Bone marrow (tissue), 2 donors: ENCODE data around the gene PIK3AP1.
"Not testable (repeated sequence)": the region's sequence is repeated elsewhere in the genome, so short reads cannot be mapped to it uniquely, and the experiment has no call there.

Source experiments
- DNase-seq, 2 donors: peaks; one replicate each; lab custom pipeline; 2025; lab: John Stamatoyannopoulos, UW

PIK3AP1 gene

DNA sequence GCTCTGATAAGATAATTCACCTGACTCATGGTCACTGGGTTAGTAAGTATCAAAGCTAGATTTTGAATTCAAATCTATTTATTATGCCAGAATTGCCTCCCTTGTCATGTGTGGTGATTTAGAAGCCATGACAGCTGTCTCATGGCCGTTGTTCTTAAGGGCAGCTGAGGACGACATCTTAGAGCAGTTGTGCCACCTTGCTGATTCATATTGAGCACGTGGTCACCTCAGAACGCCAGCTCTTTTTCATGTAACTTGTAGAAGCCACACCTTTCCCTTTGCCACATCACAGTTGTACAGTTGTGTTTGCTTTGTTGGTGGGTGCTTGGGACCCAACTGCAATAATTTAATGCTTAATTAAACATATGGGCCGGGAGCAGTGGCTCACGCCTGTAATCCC, 4.3 kb upstream of the PIK3AP1 start:
- no peak for DNase-seq

DNA sequence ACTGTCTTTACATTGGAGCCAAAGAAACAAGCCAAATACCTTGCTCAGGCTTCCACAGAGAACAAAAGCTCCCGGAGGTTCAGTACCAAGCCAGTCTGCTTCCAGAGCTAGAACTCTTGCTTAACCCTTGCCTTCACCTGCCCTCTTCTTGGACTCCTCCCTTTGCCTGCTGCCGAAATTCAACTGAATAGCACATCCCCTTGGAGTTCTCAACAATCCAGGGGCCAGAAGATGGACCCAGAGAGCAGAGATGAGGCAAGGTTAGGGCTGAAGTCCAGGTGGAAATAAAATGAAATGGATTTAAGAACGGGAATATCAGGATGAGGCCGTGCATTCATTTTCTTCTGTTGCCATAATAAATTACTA, 876 bp upstream of the PIK3AP1 start:
- DNase-seq = no peak

DNA sequence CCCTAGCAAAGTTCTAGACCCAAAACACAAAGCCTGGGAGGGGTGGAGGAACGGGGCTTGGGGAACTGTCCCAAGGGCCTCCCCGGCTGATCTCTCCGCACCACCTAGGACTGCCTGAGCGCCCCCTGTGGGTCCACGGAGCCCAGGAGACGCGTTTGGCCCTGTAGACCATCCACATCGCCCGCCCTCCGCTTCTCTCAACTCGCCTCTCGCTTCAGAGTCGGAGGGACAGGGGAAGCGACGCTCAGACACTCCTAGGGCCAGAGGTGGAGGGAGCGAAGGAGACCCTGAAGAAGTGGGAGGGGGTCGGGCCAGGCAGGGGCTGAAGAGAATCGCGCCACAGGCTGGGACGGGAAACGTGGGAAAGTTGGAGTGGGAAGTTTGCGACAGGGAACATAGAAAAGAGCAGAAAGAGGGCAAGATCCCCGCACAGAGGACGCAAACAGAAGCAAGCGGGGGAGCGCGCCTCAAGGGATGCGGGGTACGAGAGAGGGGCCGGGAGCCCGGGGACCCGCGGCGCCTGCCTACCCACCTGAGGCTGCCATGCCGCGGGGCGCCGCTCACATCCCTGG, 378 bp downstream of the PIK3AP1 start:
- DNase-seq = peak; percentile 50 to 76

GRCh38 chr10:96719200-96719599, 1.1 kb downstream of the PIK3AP1 start:
- no peak for DNase-seq

DNA sequence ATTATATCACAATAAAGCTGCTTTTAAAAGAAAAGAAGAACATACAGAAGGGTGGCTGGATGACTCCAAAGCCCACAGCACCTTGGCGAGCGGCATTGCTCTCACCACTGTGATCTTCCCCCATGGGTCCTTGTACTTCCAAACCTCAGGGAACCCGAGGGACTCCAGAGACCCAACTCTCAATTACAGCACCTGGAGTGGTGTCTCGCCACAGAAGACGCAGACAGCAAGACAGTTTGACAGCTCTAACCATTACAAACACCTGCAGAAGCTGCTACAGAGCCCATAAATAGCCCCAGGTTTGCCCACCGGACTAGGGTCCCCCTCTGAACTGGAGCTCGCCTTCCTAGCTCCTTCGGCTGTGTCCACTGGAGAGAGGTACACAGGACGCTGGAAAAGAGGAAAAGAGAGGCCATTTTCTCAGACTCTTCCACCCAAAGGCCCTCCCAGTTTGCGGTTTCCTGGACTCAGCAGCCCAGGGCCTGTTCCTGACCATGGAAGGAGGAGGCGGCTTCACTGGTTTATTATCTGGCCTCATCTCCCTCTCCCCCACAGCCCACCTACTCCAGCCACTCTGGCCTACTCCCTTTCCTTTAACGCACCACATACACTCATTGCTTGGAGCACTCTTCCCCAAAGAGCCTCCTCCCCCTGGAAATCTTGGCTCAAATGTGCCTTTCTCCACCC, 1.9 kb downstream of the PIK3AP1 start:
- DNase-seq = no peak

DNA sequence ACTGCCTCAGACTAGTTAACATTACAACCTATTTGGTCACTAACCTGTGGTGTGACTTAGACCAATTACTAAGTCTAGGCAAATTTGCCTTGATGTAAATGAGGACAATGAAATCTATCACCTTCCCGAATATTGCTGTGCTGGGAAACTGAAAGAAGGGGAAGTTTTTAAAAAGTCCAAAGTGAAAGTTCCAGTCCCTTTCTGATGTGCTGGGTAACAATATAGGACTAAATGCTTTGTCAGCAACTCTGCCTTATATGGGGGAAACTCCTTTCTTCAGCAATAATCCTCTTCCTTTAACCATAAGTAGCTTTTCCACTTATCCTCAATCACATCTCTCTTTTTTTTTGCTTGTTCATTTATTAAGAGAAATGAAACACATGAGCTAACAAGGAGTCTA, 3.9 kb downstream of the PIK3AP1 start:
- peak in 1 of 2 donors; percentile 4 for DNase-seq

GRCh38 chr10:96714746-96715255, 5.5 kb downstream of the PIK3AP1 start:
- no peak for DNase-seq

- DNase-seq = peak in 1 of 2 donors; percentile 60
Observed at GRCh38 chr10:96714031-96714590, 6.2 kb downstream of the PIK3AP1 start.

- no peak for DNase-seq
Observed at GRCh38 chr10:96712662-96713271, 7.5 kb downstream of the PIK3AP1 start.

GRCh38 chr10:96711048-96711728, 9.1 kb downstream of the PIK3AP1 start:
- DNase-seq = no peak

DNA sequence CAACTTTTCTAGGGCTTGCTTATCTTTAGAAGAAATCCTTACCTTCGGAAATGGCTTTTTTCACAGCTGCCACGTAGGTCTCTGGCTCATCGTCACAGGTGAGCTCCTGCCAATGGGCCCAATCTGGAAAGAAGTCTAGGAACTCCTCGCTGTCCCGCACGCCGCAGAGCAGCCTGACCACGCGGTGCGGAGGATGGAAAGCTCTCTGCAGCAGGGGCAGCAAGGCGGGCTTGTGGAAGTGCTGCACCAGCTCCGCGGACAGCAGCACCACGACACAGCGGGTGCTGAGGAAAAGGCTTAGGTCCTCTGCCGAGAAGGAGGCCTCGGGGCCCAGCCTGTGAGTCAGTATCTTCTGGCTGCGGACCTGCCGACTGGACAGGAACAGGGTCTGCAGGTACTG, 10.8 kb downstream of the PIK3AP1 start:
- DNase-seq = no peak

DNA sequence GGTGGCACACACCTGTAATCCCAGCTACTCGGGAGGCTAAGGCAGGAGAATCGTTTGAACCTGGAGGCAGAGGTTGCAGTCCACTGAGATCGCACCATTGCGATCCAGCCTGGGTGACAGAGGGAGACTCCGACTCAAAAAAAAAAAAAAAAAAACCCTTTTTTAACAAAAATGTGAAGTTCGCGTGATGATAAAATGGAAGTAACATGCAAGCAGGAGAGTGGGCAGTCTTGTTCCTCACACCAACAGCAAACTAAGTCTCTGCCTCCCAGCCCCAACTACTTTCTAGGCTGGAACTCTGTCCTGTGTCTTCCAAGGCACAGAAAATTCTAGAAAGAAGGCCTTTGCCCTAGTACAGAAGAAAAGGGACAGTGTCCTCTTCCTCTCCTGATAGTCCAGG, 11.3 kb downstream of the PIK3AP1 start:
- no peak for DNase-seq

- DNase-seq = peak in 1 of 2 donors; percentile 91
Observed at GRCh38 chr10:96708456-96708855, 11.9 kb downstream of the PIK3AP1 start.

- DNase-seq = no peak
Observed at GRCh38 chr10:96706331-96706853, 13.9 kb downstream of the PIK3AP1 start.

- DNase-seq = no peak
Observed at GRCh38 chr10:96705134-96705533, 15.2 kb downstream of the PIK3AP1 start.

DNA sequence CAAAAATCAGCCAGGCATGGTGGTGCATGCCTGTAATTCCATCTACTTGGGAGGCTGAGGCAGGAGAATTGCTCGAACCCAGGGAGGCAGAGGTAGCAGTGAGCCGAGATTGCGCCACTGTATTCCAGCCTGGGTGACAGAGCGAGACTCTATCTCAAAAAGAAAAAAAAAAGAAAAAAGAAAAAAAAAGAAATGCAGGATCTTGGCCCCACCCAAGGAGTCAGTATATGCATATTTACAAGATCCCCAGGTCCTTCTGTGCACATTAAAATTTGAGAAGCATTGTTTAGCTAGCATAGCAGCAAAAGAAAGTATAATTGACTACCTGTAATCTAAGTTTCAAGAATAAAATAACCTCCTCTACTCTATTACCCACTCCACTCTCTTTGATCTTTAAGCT, 15.8 kb downstream of the PIK3AP1 start:
- DNase-seq = no peak

- peak in 1 of 2 donors; percentile 28 for DNase-seq
Observed at GRCh38 chr10:96703358-96703757, 17.0 kb downstream of the PIK3AP1 start.

GRCh38 chr10:96701265-96701664, 19.0 kb downstream of the PIK3AP1 start:
- no peak for DNase-seq

DNA sequence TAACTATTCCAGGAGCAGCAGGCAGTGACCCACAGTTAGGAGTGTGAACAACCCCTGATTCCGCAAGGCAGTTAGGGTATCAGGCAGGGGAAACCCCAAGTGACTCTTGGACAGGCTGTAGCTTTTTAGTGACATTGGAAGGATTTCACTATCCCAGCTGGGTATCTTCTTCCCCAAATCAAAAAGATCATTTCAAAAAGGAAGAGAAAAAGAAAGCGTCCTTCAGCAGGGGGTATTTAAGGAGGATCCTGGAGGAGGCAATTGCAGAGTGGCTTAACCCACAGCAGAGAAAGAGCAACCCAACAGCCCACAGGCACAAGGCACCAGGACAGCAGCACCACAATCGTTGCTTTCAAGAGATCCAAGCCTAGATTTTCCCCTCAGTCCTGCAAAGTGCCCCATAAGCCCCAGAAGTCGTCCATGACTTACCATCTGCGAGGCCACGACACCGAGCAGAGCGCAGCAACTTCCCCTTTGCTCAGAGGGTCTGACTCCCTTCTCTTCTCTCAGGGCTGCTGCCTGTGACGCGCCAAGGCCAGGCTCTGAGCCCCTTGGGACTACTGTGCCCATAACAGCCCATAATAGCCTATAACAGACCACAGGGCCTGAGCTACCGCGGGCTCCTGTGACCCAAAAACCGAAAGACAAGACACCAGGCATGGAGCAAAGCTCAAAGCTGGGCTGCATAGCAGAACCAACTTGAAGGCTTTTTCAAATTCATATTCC, 19.8 kb downstream of the PIK3AP1 start:
- peak; percentile 26 to 78 for DNase-seq

- no peak for DNase-seq
Observed at GRCh38 chr10:96699613-96700012, 20.7 kb downstream of the PIK3AP1 start.

DNA sequence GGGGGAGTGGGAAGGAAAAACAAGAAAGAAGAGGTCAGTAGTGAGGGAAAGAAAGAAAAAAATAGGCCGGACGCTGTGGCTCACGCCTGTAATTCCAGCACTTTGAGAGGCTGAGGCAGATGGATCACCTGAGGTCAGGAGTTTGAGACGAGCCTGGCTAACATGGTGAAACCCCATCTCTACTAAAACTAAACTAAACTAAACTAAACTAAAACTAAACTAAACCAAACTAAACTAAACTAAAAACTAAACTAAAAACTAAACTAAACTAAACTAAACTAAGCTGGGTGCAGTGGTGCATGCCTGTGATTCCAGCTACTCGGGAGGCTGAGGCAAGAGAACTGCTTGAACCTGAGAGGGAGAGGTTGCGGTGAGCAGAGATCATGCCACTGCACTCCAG, 22.0 kb downstream of the PIK3AP1 start:
- not testable (repeated sequence) for DNase-seq

DNA sequence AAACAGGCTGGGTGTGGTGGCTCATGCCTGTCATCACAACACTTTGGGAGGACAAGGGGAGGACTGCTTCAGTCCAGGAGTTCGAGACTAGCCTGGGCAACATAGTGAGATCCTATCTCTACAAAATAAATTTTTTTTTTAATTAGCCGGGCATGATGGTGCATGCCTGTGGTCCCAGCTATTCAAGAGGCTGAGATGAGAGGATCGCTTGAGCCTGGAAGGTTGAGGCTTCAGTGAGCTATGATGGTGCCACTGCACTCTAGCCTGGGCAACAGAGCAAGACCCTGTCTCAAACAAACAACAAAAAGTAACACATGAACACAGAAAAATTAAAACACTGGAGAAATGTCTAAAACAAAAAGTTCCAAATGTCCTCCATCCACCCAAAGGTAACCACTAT, 22.9 kb downstream of the PIK3AP1 start:
- DNase-seq = no peak
